Measurements from ENCODE around the gene AHCYL2. TPM values are rescaled to one million over a fixed set of nuclear protein-coding genes. Genes with fewer than 3 reads are reported as not detected.

AHCYL2 gene
- total RNA-seq, 1 experiment from 2014 or later, result 23.2 TPM

DNA sequence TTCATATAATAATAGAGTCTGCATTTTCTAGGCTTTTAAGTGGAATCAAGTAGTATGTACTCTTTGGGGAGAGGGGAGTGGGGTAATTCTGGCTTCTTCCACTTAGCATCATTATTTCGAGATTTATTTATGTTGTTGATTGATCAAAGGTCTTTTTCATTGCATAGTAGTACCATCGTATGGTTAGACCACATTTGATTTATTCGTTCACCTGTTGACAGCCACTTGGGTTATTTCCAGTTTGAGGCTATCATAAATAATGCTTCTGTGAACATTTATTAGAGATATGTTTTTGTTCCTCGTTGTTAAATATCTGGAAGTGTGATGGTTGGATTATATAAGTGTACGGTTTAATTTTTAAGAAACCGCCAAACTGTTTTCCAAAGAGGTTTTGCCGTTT lies 52.8 kb downstream of the AHCYL2 start:
- WGBS (ENCODE audit: extremely low coverage, insufficient read length, low lambda C conversion rate), result 100% methylated on average over 3 of the region's 7 CpGs
- Histone ChIP-seq H3K18ac (ENCODE audit: insufficient read length, low read depth, low read length) (no peak overlapping the region), H3K27ac (ENCODE audit: insufficient read length, low read depth, low read length) (no peak overlapping the region), H2BK120ac (ENCODE audit: low read depth, low read length, poor library complexity, severe bottlenecking) (no peak overlapping the region), H3K79me1 (ENCODE audit: insufficient read depth, low read depth, low read length, poor library complexity, severe bottlenecking) (peaks cover 2% of the 10 kb centered on the region), H3K23me2 (ENCODE audit: insufficient read length, low read depth, low read length, poor library complexity, severe bottlenecking) (no peaks in the 10 kb centered on the region), H3K23ac (ENCODE audit: insufficient read length, low read depth, low read length) (no peak overlapping the region), H3T11ph (ENCODE audit: low read length) (no peak overlapping the region), H3K56ac (ENCODE audit: insufficient read length, low read depth, low read length) (no peak overlapping the region), H2BK15ac (ENCODE audit: low read depth, low read length) (no peak overlapping the region), H4K91ac (ENCODE audit: insufficient read length, low read depth, low read length) (no peak overlapping the region), H2BK5ac (ENCODE audit: insufficient read length, low read length) (no peak overlapping the region), H3K9ac (ENCODE audit: extremely low read depth, insufficient read length, low read length) (no peak overlapping the region), H4K20me1 (ENCODE audit: control insufficient read depth, insufficient read depth, insufficient read length) (no peaks in the 10 kb centered on the region), H4K8ac (replicated peaks; ENCODE audit: insufficient read length, low read depth, low read length) (no peak overlapping the region), H2AK5ac (ENCODE audit: insufficient read length, low read length) (no peak overlapping the region), H3K4me1 (ENCODE audit: insufficient read depth, low read length) (peaks cover 3% of the 10 kb centered on the region; the same call in 1 of the 2 replicates), H4K5ac (ENCODE audit: insufficient read length, low read depth, low read length) (no peak overlapping the region), H3K4me2 (ENCODE audit: insufficient read depth, insufficient read length, low read length) (no peak overlapping the region), H3K4ac (ENCODE audit: low read depth, low read length) (no peak overlapping the region), H3K27me3 (ENCODE audit: insufficient read depth, low read length) (no peaks in the 10 kb centered on the region), H3K79me2 (ENCODE audit: insufficient read depth, low read length) (no peaks in the 10 kb centered on the region), H2AFZ (ENCODE audit: low read length) (no peak overlapping the region), H2BK12ac (ENCODE audit: insufficient read length, low read depth, low read length) (no peak overlapping the region), H3K14ac (ENCODE audit: insufficient read depth, low read length) (no peak overlapping the region), H3K9me3 (ENCODE audit: control insufficient read depth, low read depth, low read length) (no peaks in the 10 kb centered on the region), H2BK20ac (ENCODE audit: low read depth, low read length, poor library complexity, severe bottlenecking) (no peak overlapping the region)
- no peak for DNase-seq
- TF ChIP-seq, protein P1, sequence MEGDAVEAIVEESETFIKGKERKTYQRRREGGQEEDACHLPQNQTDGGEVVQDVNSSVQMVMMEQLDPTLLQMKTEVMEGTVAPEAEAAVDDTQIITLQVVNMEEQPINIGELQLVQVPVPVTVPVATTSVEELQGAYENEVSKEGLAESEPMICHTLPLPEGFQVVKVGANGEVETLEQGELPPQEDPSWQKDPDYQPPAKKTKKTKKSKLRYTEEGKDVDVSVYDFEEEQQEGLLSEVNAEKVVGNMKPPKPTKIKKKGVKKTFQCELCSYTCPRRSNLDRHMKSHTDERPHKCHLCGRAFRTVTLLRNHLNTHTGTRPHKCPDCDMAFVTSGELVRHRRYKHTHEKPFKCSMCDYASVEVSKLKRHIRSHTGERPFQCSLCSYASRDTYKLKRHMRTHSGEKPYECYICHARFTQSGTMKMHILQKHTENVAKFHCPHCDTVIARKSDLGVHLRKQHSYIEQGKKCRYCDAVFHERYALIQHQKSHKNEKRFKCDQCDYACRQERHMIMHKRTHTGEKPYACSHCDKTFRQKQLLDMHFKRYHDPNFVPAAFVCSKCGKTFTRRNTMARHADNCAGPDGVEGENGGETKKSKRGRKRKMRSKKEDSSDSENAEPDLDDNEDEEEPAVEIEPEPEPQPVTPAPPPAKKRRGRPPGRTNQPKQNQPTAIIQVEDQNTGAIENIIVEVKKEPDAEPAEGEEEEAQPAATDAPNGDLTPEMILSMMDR (conservative IDR thresholded peaks at IDR 0.05), result no peak
- peaks cover 12 to 16% (median 14%) of the 10 kb centered on the region in 3 experiments; a peak in 6 of 7 replicates for H3K36me3 Mint-ChIP-seq (ENCODE audit: insufficient read depth in 1 of 3, low read depth in 3 of 3)
- peaks cover 4 to 9% of the 10 kb centered on the region in 2 experiments; a peak in 4 of 5 replicates for H3K9me3 Mint-ChIP-seq
- no peaks in the 10 kb centered on the region for H3K27me3 Mint-ChIP-seq (ENCODE audit: low read depth)
- H3K27ac Mint-ChIP-seq, result no peak overlapping the region
- no peak overlapping the region for H3K4me3 Mint-ChIP-seq
- peaks cover 17 to 22% of the 10 kb centered on the region in 2 experiments for H3K4me1 Mint-ChIP-seq

All from H9 (cell line).